NCI-H748 (cell line): ENCODE results near the gene HSF2.

ENCODE experiments used
- DNase-seq: peaks from one replicate; lab custom pipeline; 2025; ENCODE audit not compliant: unreplicated experiment; lab: John Stamatoyannopoulos, UW

The HSF2 gene

DNA sequence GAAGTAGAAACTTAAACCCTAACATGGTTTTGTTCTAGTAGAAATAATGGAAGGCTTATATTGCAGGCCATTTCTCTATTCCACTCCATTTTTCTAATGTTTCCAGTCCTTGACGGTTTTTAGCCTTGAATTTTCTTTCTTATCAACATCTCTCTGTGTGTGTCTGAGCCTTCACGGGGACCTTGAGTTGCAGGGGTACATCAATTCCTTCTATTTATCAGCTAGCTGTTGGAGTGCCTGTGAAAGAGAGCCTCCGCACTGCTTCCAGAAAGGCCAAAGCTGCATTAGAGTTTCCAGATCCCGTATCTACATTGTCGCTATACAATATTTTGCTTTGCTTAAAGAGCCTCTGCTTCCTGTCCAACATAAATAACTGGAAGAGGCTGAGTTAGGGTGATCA, 5.4 kb upstream of the HSF2 start:
- DNase-seq: no peak

GRCh38 chr6:122399055-122399347, 451 bp upstream of the HSF2 start:
- DNase-seq: no peak

DNA sequence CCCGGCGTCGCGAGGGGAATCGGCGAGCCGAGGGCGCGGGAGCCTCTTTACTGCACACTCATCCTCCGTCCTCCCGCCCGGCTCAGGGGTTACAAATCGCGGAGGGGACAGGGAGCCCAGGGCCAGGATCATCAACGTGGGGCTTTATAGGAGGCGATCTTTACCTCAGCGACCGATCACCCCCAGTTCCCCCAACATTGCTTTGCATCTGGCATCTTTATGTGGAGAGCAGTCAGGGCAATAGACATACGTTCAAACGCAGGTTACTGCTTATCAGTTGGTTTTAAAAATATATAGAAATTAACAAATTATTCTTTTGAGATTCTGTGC, 634 bp downstream of the HSF2 start:
- DNase-seq: no peak

DNA sequence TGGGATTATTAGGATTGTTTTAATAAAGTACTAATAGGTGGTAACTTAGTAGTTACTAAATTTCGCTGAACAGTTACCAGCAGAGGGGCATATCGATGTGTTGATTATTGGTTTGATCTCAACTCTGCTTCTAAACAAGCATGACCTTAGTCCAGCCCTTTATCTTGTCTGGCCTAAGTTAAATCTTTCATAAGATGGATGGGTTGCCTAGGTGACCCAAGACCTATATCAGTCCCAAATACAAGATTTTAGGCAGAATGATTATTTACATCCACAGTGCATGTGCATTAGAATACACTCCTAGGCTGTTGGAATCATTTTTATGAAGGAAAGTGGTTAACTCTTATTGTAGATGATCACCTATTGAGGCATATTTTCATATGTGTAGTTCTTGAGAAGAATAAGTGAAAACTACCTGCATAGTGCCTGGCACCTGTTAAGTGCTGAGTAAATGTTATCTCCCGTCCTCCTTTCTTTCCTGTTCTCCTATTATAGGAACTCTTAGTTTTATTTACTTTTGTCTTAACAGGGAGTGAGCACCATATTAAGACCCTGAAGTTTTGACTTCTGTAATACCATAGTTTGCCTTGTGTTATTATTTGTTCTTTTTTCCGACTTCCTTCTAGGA, 1.1 kb downstream of the HSF2 start:
- DNase-seq: peak; percentile 21

GRCh38 chr6:122401104-122401503, 1.7 kb downstream of the HSF2 start:
- DNase-seq: no peak

DNA sequence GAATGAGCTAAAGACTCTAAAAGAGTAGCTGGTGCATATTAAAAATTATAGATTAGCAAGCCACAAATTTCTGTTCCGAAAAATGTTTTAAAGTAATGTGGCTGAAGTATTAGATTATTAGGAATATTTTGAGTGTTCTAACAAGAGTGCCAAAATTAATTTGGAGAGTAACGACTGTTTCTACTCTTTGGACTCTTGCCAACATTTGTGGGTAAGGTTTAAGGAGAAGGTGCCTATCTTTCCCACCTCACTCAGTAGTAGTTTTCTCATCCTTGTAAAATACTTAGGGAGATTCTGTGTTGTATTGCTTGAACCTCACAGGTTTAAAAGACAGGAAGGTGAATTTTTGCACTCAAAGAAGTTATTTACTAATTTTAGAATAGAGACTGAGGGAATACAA, 5.0 kb downstream of the HSF2 start:
- no peak for DNase-seq

- no peak for DNase-seq
Observed at GRCh38 chr6:122405417-122405816, 6.0 kb downstream of the HSF2 start.

- no peak for DNase-seq
Observed at GRCh38 chr6:122406187-122406586, 6.7 kb downstream of the HSF2 start.

DNA sequence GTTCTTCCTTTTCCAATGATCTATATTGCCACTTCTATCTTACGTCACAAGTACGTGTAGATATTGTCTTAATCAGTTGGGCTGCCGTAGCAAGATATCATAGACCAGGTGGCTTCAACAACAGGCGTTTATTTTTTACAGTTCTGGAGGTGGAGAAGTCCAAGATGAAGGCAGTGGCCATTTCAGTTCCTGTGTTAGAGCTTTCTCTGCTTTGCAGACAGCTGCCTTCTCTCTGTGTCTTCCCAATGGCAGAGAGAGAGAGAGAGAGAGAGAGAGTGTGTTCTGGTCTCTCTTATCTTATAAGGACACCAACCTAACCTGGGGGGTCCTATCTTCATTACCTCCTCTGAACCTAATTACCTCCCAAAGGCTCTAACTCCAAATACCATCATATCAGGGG, 8.3 kb downstream of the HSF2 start:
- no peak for DNase-seq

- no peak for DNase-seq
Observed at GRCh38 chr6:122408240-122408639, 8.8 kb downstream of the HSF2 start.

DNA sequence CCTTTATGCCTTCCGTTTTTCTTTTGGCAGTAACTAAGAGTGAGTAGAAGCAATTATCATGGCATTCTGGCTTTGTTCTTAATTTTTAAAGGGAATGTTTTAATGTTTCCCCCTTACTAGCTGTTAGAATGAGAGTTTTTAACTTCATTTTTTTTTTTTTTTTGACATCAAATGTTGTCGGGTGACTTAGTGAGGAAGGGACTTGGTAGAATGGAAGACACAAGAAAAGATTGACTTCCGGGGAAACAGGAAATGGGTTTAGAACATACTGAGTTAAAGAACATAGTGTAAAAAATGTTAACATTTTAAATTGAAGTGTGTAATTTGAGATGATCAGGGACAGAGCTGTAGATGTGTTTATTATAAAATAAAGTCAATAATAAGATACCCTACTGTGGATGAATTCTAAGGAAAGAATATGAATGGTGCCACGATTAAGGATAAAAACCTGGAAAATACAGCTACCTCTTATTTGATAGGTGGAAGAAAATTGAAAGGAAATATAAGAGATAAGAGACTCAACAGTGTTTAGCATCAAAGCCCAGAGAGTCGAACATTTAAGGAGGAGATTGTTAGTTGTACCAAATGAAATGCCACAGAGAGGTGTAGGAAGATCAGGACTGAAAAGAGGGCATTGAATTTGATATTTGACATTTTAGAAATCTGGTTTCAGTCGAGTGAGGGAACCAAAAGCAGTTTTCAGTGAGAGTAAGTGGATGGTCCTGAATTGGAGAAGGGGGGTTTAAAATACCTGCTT, 9.4 kb downstream of the HSF2 start:
- DNase-seq: no peak

DNA sequence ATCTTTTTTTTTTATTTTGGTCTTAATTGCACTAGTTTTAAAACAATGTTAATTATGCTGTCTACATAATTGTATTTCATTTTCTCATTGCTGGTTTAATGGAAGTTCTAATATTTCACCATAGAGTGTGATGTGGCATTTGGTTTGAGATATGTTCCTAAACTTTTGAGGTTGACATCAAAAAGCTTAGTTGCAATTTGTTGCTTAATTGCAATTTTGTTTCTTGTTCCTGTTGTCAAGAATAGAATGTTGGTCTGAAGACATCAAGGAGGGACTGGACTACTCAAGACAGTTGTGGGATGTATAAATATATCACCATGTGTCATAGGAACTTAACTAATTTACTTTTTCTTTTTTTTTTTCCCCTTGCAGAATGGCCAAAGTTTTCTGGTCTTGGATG, 12.5 kb downstream of the HSF2 start:
- DNase-seq: no peak

GRCh38 chr6:122416825-122417224, 17.4 kb downstream of the HSF2 start:
- no peak for DNase-seq

- no peak for DNase-seq
Observed at GRCh38 chr6:122422003-122422402, 22.6 kb downstream of the HSF2 start.

DNA sequence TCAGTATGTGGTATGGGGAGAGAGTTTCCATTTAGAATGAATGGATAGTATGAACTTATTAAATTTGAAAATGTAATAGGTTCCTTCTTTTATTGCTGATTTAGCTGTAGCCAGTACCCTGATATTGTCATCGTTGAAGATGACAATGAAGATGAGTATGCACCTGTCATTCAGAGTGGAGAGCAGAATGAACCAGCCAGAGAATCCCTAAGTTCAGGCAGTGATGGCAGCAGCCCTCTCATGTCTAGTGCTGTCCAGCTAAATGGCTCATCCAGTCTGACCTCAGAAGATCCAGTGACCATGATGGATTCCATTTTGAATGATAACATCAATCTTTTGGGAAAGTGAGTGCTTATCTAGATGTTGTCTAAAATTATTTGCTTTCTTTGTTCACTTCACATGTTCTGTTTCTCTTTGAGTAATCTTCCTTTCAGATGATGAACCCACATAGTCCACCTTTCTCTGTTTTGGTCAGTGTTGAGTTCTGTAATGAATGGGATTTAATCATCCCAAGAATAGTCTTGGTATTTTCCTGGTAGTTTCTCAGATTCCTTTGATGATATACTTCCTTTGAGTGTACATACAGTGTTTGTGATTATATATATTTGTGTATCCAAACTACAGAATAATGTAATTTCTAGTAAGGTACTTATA, 23.3 kb downstream of the HSF2 start:
- DNase-seq: no peak

DNA sequence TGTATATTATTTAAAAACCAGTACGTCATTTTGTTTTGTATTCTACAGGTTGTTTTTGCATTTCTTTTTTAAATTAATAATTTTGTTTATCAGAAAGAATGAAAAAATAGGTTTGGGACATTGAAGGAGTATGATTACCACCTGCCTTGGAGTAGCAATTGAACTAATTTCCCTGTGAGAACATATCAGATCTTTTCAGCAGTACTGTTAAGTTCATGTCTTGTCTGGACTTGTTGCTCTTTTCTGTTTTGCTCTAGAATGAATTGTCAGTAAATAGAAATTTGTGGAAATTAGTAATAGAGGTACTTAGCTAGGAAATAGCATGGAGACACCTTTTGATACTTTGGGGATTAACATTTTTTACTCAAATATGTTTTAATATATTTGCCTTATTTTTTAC, 24.3 kb downstream of the HSF2 start:
- DNase-seq: no peak

- no peak for DNase-seq
Observed at GRCh38 chr6:122426597-122426996, 27.1 kb downstream of the HSF2 start.

GRCh38 chr6:122428781-122429180, 29.3 kb downstream of the HSF2 start:
- DNase-seq: no peak

GRCh38 chr6:122429323-122429722, 29.9 kb downstream of the HSF2 start:
- no peak for DNase-seq

GRCh38 chr6:122431780-122432179, 32.3 kb downstream of the HSF2 start:
- no peak for DNase-seq

- no peak for DNase-seq
Observed at GRCh38 chr6:122432816-122433215, 33.4 kb downstream of the HSF2 start.

DNA sequence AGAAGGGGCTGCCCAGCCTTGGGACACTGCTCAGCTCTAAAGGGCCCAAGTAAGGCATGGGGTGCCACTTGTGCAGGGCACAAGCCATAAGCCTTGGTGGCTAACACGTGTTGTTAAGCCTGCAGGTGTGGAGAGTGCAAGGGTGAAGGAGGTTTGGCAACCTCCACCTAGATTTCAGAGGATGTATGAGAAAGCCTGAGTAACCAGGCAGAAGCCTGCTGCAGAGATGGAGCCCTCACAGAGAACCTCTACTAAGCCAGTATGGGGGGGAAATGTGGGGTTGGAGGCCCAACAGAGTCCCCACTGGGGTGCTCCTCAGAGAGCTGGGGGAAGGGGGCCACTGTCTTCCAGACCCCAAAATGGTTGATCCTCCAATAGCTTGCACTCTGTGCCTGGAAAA, 39.5 kb downstream of the HSF2 start:
- no peak for DNase-seq

GRCh38 chr6:122445274-122445673, 45.8 kb downstream of the HSF2 start:
- DNase-seq: no peak
